ENCODE measurements around the gene ZNF385A. TPM values are rescaled to one million over a fixed set of nuclear protein-coding genes. Genes with fewer than 3 reads are reported as not detected.

The ZNF385A gene
- total RNA-seq, 6 donors from 2014 or later, result 18.5 to 43.8 (median 23.0) TPM

DNA sequence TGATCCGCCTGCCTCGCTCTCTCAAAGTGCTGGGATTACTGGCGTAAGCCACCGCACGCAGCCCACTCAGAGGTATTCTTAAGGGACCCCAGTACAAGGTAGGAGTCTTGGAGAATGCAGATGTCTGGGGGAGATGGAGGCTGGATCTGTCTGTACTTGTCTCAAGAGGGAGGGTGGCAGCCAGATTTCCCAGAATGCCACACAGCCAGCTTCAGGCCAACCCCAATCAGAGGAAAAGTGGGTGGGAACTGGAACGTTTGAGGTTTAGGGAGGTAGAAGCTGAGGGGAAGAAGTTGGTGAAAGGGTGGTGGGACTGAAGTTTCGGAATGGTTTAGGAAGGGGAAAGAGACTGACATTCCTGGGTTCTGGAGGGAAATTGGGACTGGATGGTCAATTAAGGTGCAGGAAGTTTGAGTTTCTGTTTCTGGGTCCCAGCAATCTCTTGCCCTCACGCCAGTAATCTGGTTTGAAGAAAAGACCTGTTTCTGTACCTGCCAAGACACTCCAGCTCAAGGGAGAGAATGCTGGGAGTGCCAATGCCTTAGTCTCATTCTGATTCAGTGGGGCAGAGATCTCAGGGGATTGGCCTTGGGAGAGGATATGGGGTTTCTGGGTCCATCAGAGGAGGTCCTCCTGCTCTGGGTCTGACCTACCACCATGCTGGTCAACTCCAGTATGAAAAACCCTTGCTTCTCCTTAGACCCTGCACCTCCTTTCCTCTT lies 8.1 kb upstream of the ZNF385A start:
- Histone ChIP-seq H3K4me3 (no peak overlapping the region), H3K27me3 (no peaks in the 10 kb centered on the region), H3K27ac (no peak overlapping the region), H3K9me3 (no peaks in the 10 kb centered on the region), H3K36me3 (peaks cover 4 to 47% (median 29%) of the 10 kb centered on the region in 4 donors), H3K4me1 (peaks cover 13 to 31% (median 16%) of the 10 kb centered on the region in 4 donors)
- ATAC-seq (ENCODE audit: low FRiP score in 2 of 2) (no peak), DNase-seq (no peak)
- 80 to 82% methylated on average over 7 to 8 of the region's 8 CpGs for whole genome bisulfite sequencing, 2 donors
- TF ChIP-seq POLR2A (IDR thresholded peaks at IDR 0.05) (no peak), POLR2AphosphoS5 (IDR thresholded peaks at IDR 0.05) (no peak), EP300 (IDR thresholded peaks at IDR 0.05) (no peak)
- TF ChIP-seq, protein P1, sequence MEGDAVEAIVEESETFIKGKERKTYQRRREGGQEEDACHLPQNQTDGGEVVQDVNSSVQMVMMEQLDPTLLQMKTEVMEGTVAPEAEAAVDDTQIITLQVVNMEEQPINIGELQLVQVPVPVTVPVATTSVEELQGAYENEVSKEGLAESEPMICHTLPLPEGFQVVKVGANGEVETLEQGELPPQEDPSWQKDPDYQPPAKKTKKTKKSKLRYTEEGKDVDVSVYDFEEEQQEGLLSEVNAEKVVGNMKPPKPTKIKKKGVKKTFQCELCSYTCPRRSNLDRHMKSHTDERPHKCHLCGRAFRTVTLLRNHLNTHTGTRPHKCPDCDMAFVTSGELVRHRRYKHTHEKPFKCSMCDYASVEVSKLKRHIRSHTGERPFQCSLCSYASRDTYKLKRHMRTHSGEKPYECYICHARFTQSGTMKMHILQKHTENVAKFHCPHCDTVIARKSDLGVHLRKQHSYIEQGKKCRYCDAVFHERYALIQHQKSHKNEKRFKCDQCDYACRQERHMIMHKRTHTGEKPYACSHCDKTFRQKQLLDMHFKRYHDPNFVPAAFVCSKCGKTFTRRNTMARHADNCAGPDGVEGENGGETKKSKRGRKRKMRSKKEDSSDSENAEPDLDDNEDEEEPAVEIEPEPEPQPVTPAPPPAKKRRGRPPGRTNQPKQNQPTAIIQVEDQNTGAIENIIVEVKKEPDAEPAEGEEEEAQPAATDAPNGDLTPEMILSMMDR (IDR thresholded peaks at IDR 0.05), result no peak

DNA sequence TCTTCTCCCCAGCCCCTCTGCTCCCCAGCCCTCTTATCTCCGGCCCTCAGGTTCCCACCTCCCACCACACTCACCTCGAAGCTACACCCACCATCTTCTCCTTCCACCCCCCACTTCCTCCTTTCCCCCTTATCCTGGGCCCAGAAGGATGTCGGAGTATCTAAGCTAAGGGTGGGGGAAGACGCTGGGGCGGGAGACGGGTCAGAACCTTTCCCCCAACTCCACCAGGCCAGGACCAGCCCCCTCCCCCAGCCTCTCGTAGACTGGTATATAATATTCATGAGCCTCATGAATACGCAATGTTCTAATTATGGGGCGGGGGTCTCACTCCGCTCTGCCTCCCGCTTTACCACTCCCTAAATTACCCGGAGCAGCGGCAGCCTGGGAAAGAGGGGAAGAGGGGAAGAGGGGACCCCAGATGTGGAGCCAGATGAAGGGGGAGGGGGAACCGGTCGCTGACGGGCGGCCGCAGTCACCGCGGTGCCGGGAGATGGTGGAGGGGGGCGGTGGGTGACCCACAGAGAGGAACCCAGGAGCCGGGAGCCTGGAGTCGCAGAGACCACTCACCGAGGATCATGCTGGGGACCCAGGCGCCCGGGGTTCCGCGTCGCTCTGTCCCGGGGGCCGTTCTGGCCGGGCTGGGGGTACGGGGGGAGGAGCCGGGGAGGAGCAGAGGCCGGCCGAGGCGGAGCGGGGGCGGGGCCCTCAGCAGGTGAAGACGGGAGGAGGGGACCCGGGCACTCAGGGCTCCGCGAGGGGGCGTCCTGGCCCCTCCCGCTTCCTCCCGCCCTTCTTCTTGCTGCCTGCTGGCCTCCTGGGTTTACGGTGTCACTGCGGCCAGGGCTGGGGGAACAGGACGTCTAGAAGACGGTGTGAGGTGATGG lies 6.4 kb upstream of the ZNF385A start:
- Histone ChIP-seq H3K27ac (peak overlapping the region in 2 of 4 donors; percentile 37 to 46), H3K4me3 (peak overlapping the region in 3 of 4 donors; percentile 41 to 54 (median 51))
- 26 to 29% methylated on average over 36 to 51 of the region's 51 CpGs for WGBS, 2 donors

DNA sequence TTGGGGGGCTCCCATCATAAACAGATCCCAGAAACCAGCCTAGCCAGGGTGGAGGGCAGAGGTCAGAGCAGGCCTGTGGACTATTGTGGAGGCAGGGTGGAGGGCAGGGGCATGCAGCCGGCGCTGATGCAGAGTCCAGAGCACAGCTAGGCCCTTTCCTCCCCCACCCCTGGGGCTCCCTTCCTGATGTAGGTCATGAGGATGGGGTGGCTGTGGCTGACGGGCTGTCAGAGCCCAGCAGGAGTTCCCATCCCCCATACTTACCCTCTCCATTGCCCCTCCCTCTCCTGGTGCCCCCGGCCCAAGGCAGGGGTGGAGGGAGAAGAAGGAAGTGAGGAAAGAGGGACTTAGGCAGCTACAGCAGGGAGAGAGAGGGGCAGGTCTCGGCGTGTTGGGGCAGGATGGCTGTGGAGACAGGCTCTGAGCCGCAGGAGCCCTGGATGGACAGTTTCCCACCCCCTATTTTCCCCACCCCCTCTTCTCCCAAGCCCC lies 5.7 kb upstream of the ZNF385A start:
- Histone ChIP-seq H3K36me3 (peaks cover 0 to 22% (median 7%) of the 10 kb centered on the region in 4 donors), H3K4me1 (peaks cover 14 to 43% (median 25%) of the 10 kb centered on the region in 4 donors), H3K27ac (peak overlapping the region in 1 of 4 donors; percentile 46), H3K9me3 (no peaks in the 10 kb centered on the region), H3K27me3 (no peaks in the 10 kb centered on the region), H3K4me3 (no peak overlapping the region)
- TF ChIP-seq, protein P1 (IDR thresholded peaks at IDR 0.05), result no peak
- TF ChIP-seq POLR2A (IDR thresholded peaks at IDR 0.05) (no peak), POLR2AphosphoS5 (IDR thresholded peaks at IDR 0.05) (no peak), EP300 (IDR thresholded peaks at IDR 0.05) (no peak)
- ATAC-seq (ENCODE audit: low FRiP score in 2 of 2), result peak in 1 of 2 donors; percentile 2
- peak in 1 of 2 donors; percentile 50 for DNase-seq
- WGBS, 2 donors, result 65 to 72% methylated on average over 7 of the region's 7 CpGs

More for the DNA sequence above, 6.4 kb upstream of the ZNF385A start:
- Histone ChIP-seq H3K4me1 (peaks cover 14 to 36% (median 18%) of the 10 kb centered on the region in 4 donors), H3K9me3 (no peaks in the 10 kb centered on the region), H3K27me3 (no peaks in the 10 kb centered on the region), H3K36me3 (peaks cover 0 to 29% (median 13%) of the 10 kb centered on the region in 4 donors)
- TF ChIP-seq POLR2AphosphoS5 (IDR thresholded peaks at IDR 0.05) (no peak), POLR2A (IDR thresholded peaks at IDR 0.05) (no peak), EP300 (IDR thresholded peaks at IDR 0.05) (no peak)
- TF ChIP-seq, protein P1 (IDR thresholded peaks at IDR 0.05), result no peak
- ATAC-seq (ENCODE audit: low FRiP score in 2 of 2) (peak in 1 of 2 donors; percentile 22), DNase-seq (peak; percentile 68 to 91)

DNA sequence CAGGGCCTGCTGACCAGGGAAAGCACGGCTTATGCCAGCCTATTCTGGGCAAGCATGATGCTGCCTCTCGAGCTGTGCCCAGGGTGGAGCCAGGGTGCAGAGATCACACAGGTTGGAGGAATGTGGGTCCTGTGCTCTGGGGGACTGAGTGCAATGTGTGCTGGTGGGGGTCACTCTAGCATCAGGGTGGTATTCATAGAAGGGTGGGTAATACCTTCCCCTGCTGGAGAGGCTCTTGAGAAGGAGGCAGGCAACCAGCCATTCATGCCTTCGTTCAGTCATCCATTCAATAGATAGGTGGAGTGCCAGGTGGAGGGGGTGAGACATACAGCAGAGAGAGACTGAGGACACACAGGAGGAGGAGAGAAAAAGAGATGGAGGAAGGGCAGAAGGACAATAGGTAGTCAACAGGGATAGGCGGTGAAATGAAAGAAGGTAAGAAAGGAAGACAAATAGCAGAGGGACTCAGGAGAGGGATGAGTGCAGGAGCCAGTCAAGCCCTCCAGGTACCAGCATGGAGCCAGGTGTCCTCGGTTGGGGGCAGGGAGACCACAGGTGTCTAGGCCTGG lies 5.2 kb upstream of the ZNF385A start:
- ATAC-seq (ENCODE audit: low FRiP score in 2 of 2) (no peak), DNase-seq (no peak)
- peaks cover 14 to 46% (median 27%) of the 10 kb centered on the region in 4 donors for H3K4me1 ChIP-seq
- no peaks in the 10 kb centered on the region for H3K9me3 ChIP-seq
- peaks cover 0 to 17% (median 5%) of the 10 kb centered on the region in 4 donors for H3K36me3 ChIP-seq
- H3K4me3 ChIP-seq, result no peak overlapping the region
- no peak overlapping the region for H3K27ac ChIP-seq
- no peaks in the 10 kb centered on the region for H3K27me3 ChIP-seq
- WGBS, 2 donors, result 85 to 94% methylated on average over 3 to 5 of the region's 5 CpGs
- no peak for TF ChIP-seq POLR2A (IDR thresholded peaks at IDR 0.05)
- TF ChIP-seq EP300 (IDR thresholded peaks at IDR 0.05), result no peak
- TF ChIP-seq, protein P1 (IDR thresholded peaks at IDR 0.05), result no peak
- TF ChIP-seq POLR2AphosphoS5 (IDR thresholded peaks at IDR 0.05), result no peak

Data from upper lobe of left lung (tissue), 6 donors.